Ovary (tissue), 9 donors: ENCODE results near the gene TMEM196. TPM values are rescaled to one million over a fixed set of nuclear protein-coding genes. Genes with fewer than 3 reads are reported as not detected.

Source experiments
- DNase-seq, 5 donors: peaks; one replicate each; pipeline ENCODE4 v3.0.0-alpha.2; 2019 to 2020
- H3K27ac ChIP-seq, 2 donors: fragments of 200-600 bp; one replicate each; pipeline versions ENCODE4 v1.5.1 to v1.8.0; 2019 to 2022
- H3K27me3 ChIP-seq: fragments of 200-600 bp; one replicate; pipeline ENCODE4 v1.8.0; 2022
- H3K36me3 ChIP-seq: fragments of 200-600 bp; sonication (generic); one replicate; pipeline ENCODE4 v1.5.1; 2019
- H3K4me1 ChIP-seq: one replicate; pipeline ENCODE4 v1.8.1; 2013; ENCODE audit warnings: mild to moderate bottlenecking, moderate library complexity; ENCODE audit not compliant: insufficient read depth
- H3K4me3 ChIP-seq: fragments of 200-600 bp; sonication (generic); one replicate; pipeline ENCODE4 v1.5.1; 2017
- H3K9me3 ChIP-seq, 2 donors: fragments of 200-600 bp in 1 of 2; sonication (generic) in 1 of 2; one replicate each; pipeline versions ENCODE4 v1.5.1 to v1.8.1; 2013 to 2019; ENCODE audit warnings: mild to moderate bottlenecking in 1 of 2, moderate library complexity in 1 of 2
- CTCF ChIP-seq, 3 donors: fragments of 450-650 bp in 2 of 3; fragments of 200-600 bp in 1 of 3; IDR thresholded peaks; one replicate each; pipeline versions ENCODE4 v1.5.1 to v1.8.0; 2016 to 2022; ENCODE audit warnings: antibody characterized with exemption in 3 of 3, mild to moderate bottlenecking in 1 of 3
- EP300 ChIP-seq: sonication (generic); formaldehyde crosslinking; IDR thresholded peaks from one replicate; pipeline ENCODE4 v1.6.1; 2017; ENCODE audit warnings: antibody characterized with exemption
- POLR2A ChIP-seq: fragments of 450-650 bp; IDR thresholded peaks from one replicate; pipeline ENCODE4 v1.6.1; 2017; ENCODE audit warnings: antibody characterized with exemption, mild to moderate bottlenecking, moderate library complexity
- WGBS, 3 donors: extraction: QIAGEN DNeasy Blood & Tissue Kit in 1 of 3; methylation state at CpG; one replicate each; pipeline versions ENCODE4 v1.1.5 to v1.1.7; 2013 to 2017; 5-methylcytosine and 5-hydroxymethylcytosine counted together
- intact Hi-C, 4 donors: fragments of 100-400 bp; cut with DNase I; formaldehyde crosslinking; loops; one replicate each; pipeline versions ENCODE4 v1.11.0 to v1.15.1; 2022 to 2023
- polyA plus RNA-seq, 2 donors: library from polyadenylated mRNA; stranded (reverse); fragments of 200-250 nt in 1 of 2; fragments of 350-450 nt in 1 of 2; fragmentation: Illumina TruSeq in 1 of 2; extraction: RNeasy Lipid Tissue Mini Kit (QIAGEN cat#74804) in 1 of 2; gene quantifications; one replicate each; pipeline ENCODE4 v1.2.3, GENCODE V29; 2013 to 2014
- total RNA-seq, 7 donors: library from RNA; depleted of rRNA in 2 of 7; stranded (reverse); fragments of >200 nt in 2 of 7; fragmentation: NEBNext Ultra II Directional in 3 of 7; extraction: Animal tissue kit (Norgen Biotek cat#: 25700) in 3 of 7; gene quantifications; one replicate each; pipeline versions ENCODE4 v1.1.0 to v1.2.4, GENCODE V29; 2016 to 2023
- donor health status: DM: no; HTN: no; CAD: no; lungs with moderate emphysema.
- donor health status: DM: no; HTN: no; CAD: no.
- donor health status: Bipolar disorder and iron deficiency.
- donor health status: DM: yes; HTN: yes; CAD: no.
- donor health status: DM: no; HTN: no; CAD: no.
- donor health status: DM: yes; HTN: yes; CAD: no.

Gene TMEM196
- total and polyA plus RNA-seq, 9 donors = 0.02 TPM; not detected in 8

GRCh38 chr7:19811386-19811785, 38.0 kb upstream of the TMEM196 start:
- Histone ChIP-seq H3K36me3 (no peaks in the 10 kb centered on the region), H3K9me3 (no peaks in the 10 kb centered on the region), H3K27me3 (no peaks in the 10 kb centered on the region), H3K4me3 (no peak overlapping the region), H3K27ac (no peak overlapping the region), H3K4me1 (no peaks in the 10 kb centered on the region)
- TF ChIP-seq CTCF (IDR thresholded peaks at IDR 0.05) (no peak), EP300 (no peak), POLR2A (no peak)
- no peak for DNase-seq
- WGBS, 3 donors = 23 to 33% (median 30%) methylated on average over 1 of the region's 1 CpG
- intact Hi-C loops = no loop called here

GRCh38 chr7:19798986-19799385, 25.6 kb upstream of the TMEM196 start:
- H3K4me3 ChIP-seq = no peak overlapping the region
- no peaks in the 10 kb centered on the region for H3K4me1 ChIP-seq
- H3K27ac ChIP-seq = no peak overlapping the region
- intact Hi-C loops = no loop called here
- H3K9me3 ChIP-seq = no peaks in the 10 kb centered on the region
- no peaks in the 10 kb centered on the region for H3K27me3 ChIP-seq
- WGBS, 3 donors = 61 to 70% (median 66%) methylated on average over 3 of the region's 3 CpGs
- TF ChIP-seq CTCF (IDR thresholded peaks at IDR 0.05) (no peak), POLR2A (no peak), EP300 (no peak)
- DNase-seq = no peak
- H3K36me3 ChIP-seq = no peaks in the 10 kb centered on the region

- no peaks in the 10 kb centered on the region for H3K4me1 ChIP-seq
- no peaks in the 10 kb centered on the region for H3K36me3 ChIP-seq
- TF ChIP-seq EP300 = no peak
- no peak for TF ChIP-seq CTCF (IDR thresholded peaks at IDR 0.05)
- TF ChIP-seq POLR2A = no peak
- H3K9me3 ChIP-seq = no peaks in the 10 kb centered on the region
- no peaks in the 10 kb centered on the region for H3K27me3 ChIP-seq
- no peak overlapping the region for H3K27ac ChIP-seq
- no peak overlapping the region for H3K4me3 ChIP-seq
- DNase-seq = no peak
- intact Hi-C loops = no loop called here
Measured at GRCh38 chr7:19783541-19783940, 10.1 kb upstream of the TMEM196 start.

GRCh38 chr7:19776981-19777380, 3.6 kb upstream of the TMEM196 start:
- H3K4me3 ChIP-seq = no peak overlapping the region
- H3K27me3 ChIP-seq = no peaks in the 10 kb centered on the region
- H3K4me1 ChIP-seq = peaks cover 9% of the 10 kb centered on the region
- H3K36me3 ChIP-seq = no peaks in the 10 kb centered on the region
- intact Hi-C loops = no loop called here
- no peak for DNase-seq
- no peak for TF ChIP-seq EP300
- TF ChIP-seq POLR2A = no peak
- TF ChIP-seq CTCF (IDR thresholded peaks at IDR 0.05) = no peak
- peaks cover 0 to 4% of the 10 kb centered on the region in 2 donors for H3K9me3 ChIP-seq
- 60 to 70% (median 68%) methylated on average over 4 of the region's 4 CpGs for WGBS, 3 donors
- no peak overlapping the region for H3K27ac ChIP-seq

GRCh38 chr7:19775578-19775977, 2.2 kb upstream of the TMEM196 start:
- Histone ChIP-seq H3K9me3 (peaks cover 0 to 4% of the 10 kb centered on the region in 2 donors), H3K4me3 (no peak overlapping the region), H3K27ac (no peak overlapping the region), H3K27me3 (no peaks in the 10 kb centered on the region), H3K4me1 (peaks cover 9% of the 10 kb centered on the region), H3K36me3 (no peaks in the 10 kb centered on the region)
- no peak for DNase-seq
- WGBS, 3 donors = 73 to 80% (median 79%) methylated on average over 1 of the region's 1 CpG
- no peak for TF ChIP-seq CTCF (IDR thresholded peaks at IDR 0.05)
- no peak for TF ChIP-seq EP300
- no peak for TF ChIP-seq POLR2A
- intact Hi-C loops = no loop called here
